ENCODE data around the gene ESYT1.

Gene ESYT1

GRCh38 chr12:56086096-56086495, 42.0 kb upstream of the ESYT1 start:
- TF ChIP-seq FOXP2 (optimal IDR thresholded peaks at IDR 0.05; ENCODE audit: borderline replicate concordance, extremely low read depth, extremely low read length, insufficient read depth) (no peak), REST (IDR thresholded peaks at IDR 0.05; ENCODE audit: insufficient read depth in 1 of 2, low read depth in 2 of 2, low read length in 2 of 2) (no peak), SIN3A (IDR thresholded peaks at IDR 0.05; ENCODE audit: borderline replicate concordance, insufficient read depth, low read length) (no peak), TAF1 (IDR thresholded peaks at IDR 0.05; ENCODE audit: borderline replicate concordance, insufficient read depth, low read length) (no peak), POLR2AphosphoS5 (IDR thresholded peaks at IDR 0.05; ENCODE audit: low read depth, low read length) (no peak)

GRCh38 chr12:56086608-56087007, 41.5 kb upstream of the ESYT1 start:
- TF ChIP-seq POLR2AphosphoS5 (IDR thresholded peaks at IDR 0.05; ENCODE audit: low read depth, low read length) (no peak), TAF1 (IDR thresholded peaks at IDR 0.05; ENCODE audit: borderline replicate concordance, insufficient read depth, low read length) (no peak), SIN3A (IDR thresholded peaks at IDR 0.05; ENCODE audit: borderline replicate concordance, insufficient read depth, low read length) (no peak), REST (IDR thresholded peaks at IDR 0.05; ENCODE audit: insufficient read depth in 1 of 2, low read depth in 2 of 2, low read length in 2 of 2) (no peak), FOXP2 (optimal IDR thresholded peaks at IDR 0.05; ENCODE audit: borderline replicate concordance, extremely low read depth, extremely low read length, insufficient read depth) (no peak)

GRCh38 chr12:56087220-56087619, 40.8 kb upstream of the ESYT1 start:
- no peak for TF ChIP-seq POLR2AphosphoS5 (IDR thresholded peaks at IDR 0.05; ENCODE audit: low read depth, low read length)
- TF ChIP-seq TAF1 (IDR thresholded peaks at IDR 0.05; ENCODE audit: borderline replicate concordance, insufficient read depth, low read length), result no peak
- no peak for TF ChIP-seq FOXP2 (optimal IDR thresholded peaks at IDR 0.05; ENCODE audit: borderline replicate concordance, extremely low read depth, extremely low read length, insufficient read depth)
- no peak for TF ChIP-seq REST (IDR thresholded peaks at IDR 0.05; ENCODE audit: insufficient read depth in 1 of 2, low read depth in 2 of 2, low read length in 2 of 2)
- TF ChIP-seq SIN3A (IDR thresholded peaks at IDR 0.05; ENCODE audit: borderline replicate concordance, insufficient read depth, low read length), result no peak

GRCh38 chr12:56097738-56098137, 30.3 kb upstream of the ESYT1 start:
- TF ChIP-seq REST (IDR thresholded peaks at IDR 0.05; ENCODE audit: insufficient read depth in 1 of 2, low read depth in 2 of 2, low read length in 2 of 2) (no peak), FOXP2 (optimal IDR thresholded peaks at IDR 0.05; ENCODE audit: borderline replicate concordance, extremely low read depth, extremely low read length, insufficient read depth) (no peak), SIN3A (IDR thresholded peaks at IDR 0.05; ENCODE audit: borderline replicate concordance, insufficient read depth, low read length) (no peak), TAF1 (IDR thresholded peaks at IDR 0.05; ENCODE audit: borderline replicate concordance, insufficient read depth, low read length) (no peak), POLR2AphosphoS5 (IDR thresholded peaks at IDR 0.05; ENCODE audit: low read depth, low read length) (no peak)

- TF ChIP-seq REST (IDR thresholded peaks at IDR 0.05; ENCODE audit: insufficient read depth in 1 of 2, low read depth in 2 of 2, low read length in 2 of 2) (no peak), TAF1 (IDR thresholded peaks at IDR 0.05; ENCODE audit: borderline replicate concordance, insufficient read depth, low read length) (no peak), SIN3A (IDR thresholded peaks at IDR 0.05; ENCODE audit: borderline replicate concordance, insufficient read depth, low read length) (no peak), FOXP2 (optimal IDR thresholded peaks at IDR 0.05; ENCODE audit: borderline replicate concordance, extremely low read depth, extremely low read length, insufficient read depth) (no peak), POLR2AphosphoS5 (IDR thresholded peaks at IDR 0.05; ENCODE audit: low read depth, low read length) (no peak)
Observed at GRCh38 chr12:56098592-56098991, 29.5 kb upstream of the ESYT1 start.

All from PFSK-1 (cell line).